SK-N-SH (cell line): ENCODE data around the gene PHF21B. TPM values are rescaled to one million over a fixed set of nuclear protein-coding genes. Genes with fewer than 3 reads are reported as not detected.

Experiments
- CTCF ChIA-PET: fragments of 300-600, 350-600 bp; formaldehyde crosslinking; extraction: SDS; loops from one replicate; lab custom pipeline; 2021; lab: Yijun Ruan, JAX
- POLR2A ChIA-PET: fragments of 350-600 bp; sonication (Branson Sonifier 250); formaldehyde crosslinking; extraction: SDS; loops from one replicate; lab custom pipeline; 2020; ENCODE audit warnings: antibody characterized with exemption, inconsistent platforms; lab: Yijun Ruan, JAX
- DNase-seq: peaks from one replicate; pipeline ENCODE4 v3.0.0; 2012
- H2AFZ ChIP-seq: fragments of 200-600 bp; sonication (generic); 2 replicates; pipeline ENCODE4 v1.8.1; 2016; ENCODE audit warnings: antibody characterized with exemption, mild to moderate bottlenecking, low read depth
- H3F3A ChIP-seq: fragments of 200-600 bp; sonication (generic); replicated peaks from 2 replicates; pipeline ENCODE3; 2016; ENCODE audit warnings: antibody characterized with exemption, mild to moderate bottlenecking; ENCODE audit not compliant: insufficient read depth
- H3K27ac ChIP-seq, 2 experiments: fragments of 200-500 bp in 1 of 2; fragments of 200-600 bp in 1 of 2; sonication (Bioruptor generic) in 1 of 2; sonication (generic), shearing (Covaris generic) in 1 of 2; 2 replicates each; pipeline versions ENCODE4 v1.5.1 to v1.6.1; 2014 to 2016; ENCODE audit warnings: low read depth in 2 of 2, inconsistent platforms in 1 of 2, low read length in 1 of 2, mild to moderate bottlenecking in 1 of 2, mixed read lengths in 1 of 2
- H3K27me3 ChIP-seq: fragments of 200-600 bp; sonication (generic), shearing (Covaris generic); 2 replicates; pipeline ENCODE4 v1.6.1; 2016; ENCODE audit warnings: mixed run types; ENCODE audit not compliant: insufficient read depth
- H3K36me3 ChIP-seq, 2 experiments: fragments of 200-500 bp in 1 of 2; fragments of 200-600 bp in 1 of 2; sonication (Bioruptor generic) in 1 of 2; sonication (generic) in 1 of 2; replicated peaks in 1 of 2; 2 replicates each; pipeline versions ENCODE3 to v1.5.1; 2014 to 2016; ENCODE audit warnings: low read length in 1 of 2, mild to moderate bottlenecking in 1 of 2; ENCODE audit not compliant: insufficient read depth in 2 of 2, control insufficient read depth in 1 of 2
- H3K4me1 ChIP-seq, 2 experiments: fragments of 200-500 bp in 1 of 2; fragments of 200-600 bp in 1 of 2; sonication (Bioruptor generic) in 1 of 2; sonication (generic), shearing (Covaris generic) in 1 of 2; 2 replicates each; pipeline versions ENCODE4 v1.5.1 to v1.6.1; 2014 to 2016; ENCODE audit warnings: low read depth in 1 of 2, low read length in 1 of 2, mixed run types in 1 of 2; ENCODE audit not compliant: insufficient read depth in 2 of 2, control insufficient read depth in 1 of 2
- H3K4me2 ChIP-seq: fragments of 200-600 bp; sonication (generic), shearing (Covaris generic); 2 replicates; pipeline ENCODE4 v1.6.1; 2017; ENCODE audit warnings: mixed run types
- H3K4me3 ChIP-seq, 2 experiments: fragments of 200-500 bp in 1 of 2; fragments of 200-600 bp in 1 of 2; sonication (Bioruptor generic) in 1 of 2; sonication (generic), shearing (Covaris generic) in 1 of 2; 2 replicates each; pipeline versions ENCODE4 v1.5.1 to v1.8.1; 2014 to 2016; ENCODE audit warnings: low read depth in 2 of 2, inconsistent platforms in 1 of 2, low read length in 1 of 2, mild to moderate bottlenecking in 1 of 2, mixed read lengths in 1 of 2, moderate library complexity in 1 of 2
- H3K79me2 ChIP-seq: fragments of 200-600 bp; sonication (generic); 2 replicates; pipeline ENCODE4 v1.8.1; 2017; ENCODE audit warnings: mild to moderate bottlenecking; ENCODE audit not compliant: insufficient read depth
- H3K9ac ChIP-seq: fragments of 200-600 bp; sonication (generic); 2 replicates; pipeline ENCODE4 v1.6.1; 2017; ENCODE audit warnings: mixed run types
- H3K9me2 ChIP-seq: fragments of 200-600 bp; sonication (generic); 2 replicates; pipeline ENCODE4 v1.6.1; 2017; ENCODE audit warnings: mixed run types
- H3K9me3 ChIP-seq: fragments of 200-600 bp; sonication (generic); 2 replicates; pipeline ENCODE4 v1.6.1; 2017; ENCODE audit warnings: mixed run types, mild to moderate bottlenecking, moderate library complexity
- H4K20me1 ChIP-seq: fragments of 200-600 bp; sonication (generic); 2 replicates; pipeline ENCODE4 v1.6.1; 2017; ENCODE audit warnings: mild to moderate bottlenecking, mixed run types; ENCODE audit not compliant: insufficient read depth
- CHD2 ChIP-seq: fragments of 150-350 bp; IDR thresholded peaks from 2 replicates; pipeline ENCODE4 v1.6.1; 2018; ENCODE audit warnings: low read length; ENCODE audit not compliant: partially characterized antibody
- FOSL2 ChIP-seq: IDR thresholded peaks from 2 replicates; pipeline ENCODE4 v1.4.0; 2012; ENCODE audit warnings: low read depth, mild to moderate bottlenecking, moderate library complexity, borderline replicate concordance
- FOXJ3 ChIP-seq: sonication (generic); formaldehyde crosslinking; IDR thresholded peaks from 2 replicates; pipeline ENCODE4 v1.5.1; 2020; ENCODE audit warnings: mild to moderate bottlenecking, missing genetic modification reagents
- JUND ChIP-seq: IDR thresholded peaks from 2 replicates; pipeline ENCODE4 v1.4.0; 2012
- NFIC ChIP-seq: IDR thresholded peaks from 2 replicates; pipeline ENCODE4 v1.4.0; 2012; ENCODE audit warnings: borderline replicate concordance
- NRF1 ChIP-seq: IDR thresholded peaks from 2 replicates; pipeline ENCODE4 v1.6.1; 2012; ENCODE audit warnings: low read depth, mild to moderate bottlenecking, low read length
- POLR2AphosphoS5 ChIP-seq: IDR thresholded peaks from 2 replicates; pipeline ENCODE4 v1.6.1; 2012; ENCODE audit warnings: low read depth, low read length
- RAD21 ChIP-seq: IDR thresholded peaks from 2 replicates; pipeline ENCODE4 v1.6.1; 2012; ENCODE audit warnings: mild to moderate bottlenecking, low read length
- RCOR1 ChIP-seq: fragments of 150-350 bp; IDR thresholded peaks from 2 replicates; pipeline ENCODE4 v1.6.1; 2017; ENCODE audit warnings: antibody characterized with exemption, low read length
- RFX5 ChIP-seq: IDR thresholded peaks from 2 replicates; pipeline ENCODE4 v1.6.1; 2012; ENCODE audit warnings: mild to moderate bottlenecking, improper control_type of control experiment, low read length
- YY1 ChIP-seq: IDR thresholded peaks from 2 replicates; pipeline ENCODE4 v1.4.0; 2012; ENCODE audit warnings: low read depth, mild to moderate bottlenecking
- WGBS: methylation state at CpG from one replicate; pipeline ENCODE4 v1.1.6; 2017; ENCODE audit warnings: low lambda C conversion rate; 5-methylcytosine and 5-hydroxymethylcytosine counted together
- polyA plus RNA-seq, 3 experiments: library from polyadenylated mRNA; depleted of rRNA; stranded (reverse); fragments of >200 nt; gene quantifications; 2 replicates each; pipeline ENCODE4 v1.2.3, GENCODE V29; 2012
- TF ChIP-seq, protein P1 (sequence below): fragments of 150-350 bp; IDR thresholded peaks from 2 replicates; pipeline ENCODE4 v1.6.1; 2017; ENCODE audit warnings: antibody characterized with exemption, low read length, low read depth, borderline replicate concordance
- TF ChIP-seq, protein P2 (sequence below): fragments of 150-350 bp; IDR thresholded peaks from 2 replicates; pipeline ENCODE4 v1.6.1; 2016; ENCODE audit warnings: mild to moderate bottlenecking, low read depth, low read length
- TF ChIP-seq, protein P3 (sequence below): IDR thresholded peaks from 2 replicates; pipeline ENCODE4 v1.6.1; 2012; ENCODE audit warnings: mild to moderate bottlenecking, low read depth, low read length, moderate library complexity
- TF ChIP-seq, protein P4 (sequence below): fragments of 200-600 bp; sonication (generic); IDR thresholded peaks from 2 replicates; pipeline ENCODE4 v1.6.1; 2017; ENCODE audit warnings: antibody characterized with exemption, mild to moderate bottlenecking, moderate library complexity

Gene PHF21B
- polyA plus RNA-seq, 1 of the 3 experiments (the other 2 are of a cell fraction) = 0.76 TPM

DNA sequence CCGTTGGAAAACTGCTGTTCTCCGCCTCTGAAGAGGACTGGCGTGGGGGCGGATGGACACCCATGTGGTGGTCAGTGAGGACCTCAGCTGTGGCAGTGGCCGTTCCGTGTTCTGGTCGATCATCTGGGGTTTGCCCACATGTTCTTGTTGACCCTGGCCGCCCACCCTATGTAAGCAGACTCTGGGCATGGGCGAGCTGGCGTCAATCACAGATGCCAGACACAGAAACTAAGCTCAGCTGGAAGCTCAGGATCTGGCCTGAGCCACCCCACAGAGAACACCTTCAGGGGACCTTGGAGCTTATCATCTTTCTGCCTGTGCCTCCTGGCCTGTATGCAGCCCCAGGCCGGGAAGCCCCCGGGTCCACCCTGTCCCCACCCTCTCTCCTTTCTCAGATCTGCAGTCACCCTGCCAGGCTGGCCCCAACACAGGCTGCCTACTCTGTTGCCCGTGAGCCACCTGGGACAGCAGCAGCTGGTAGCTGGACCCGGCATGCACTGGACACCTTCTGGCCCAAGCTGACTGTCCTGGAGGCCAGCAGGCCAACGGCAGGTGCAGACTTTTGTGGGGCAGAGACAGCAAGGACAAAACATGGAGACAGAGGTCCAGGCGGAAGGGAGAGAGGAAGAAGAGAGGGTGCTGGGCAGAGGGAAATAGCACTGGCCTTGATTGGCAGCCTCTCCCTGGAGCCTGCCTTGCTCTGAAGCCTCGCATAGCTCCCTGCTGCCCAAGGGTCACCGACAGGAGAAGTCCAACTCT is 91.5 kb downstream of the PHF21B start:
- H3K4me1 ChIP-seq = no peaks in the 10 kb centered on the region
- no peak overlapping the region for H3K4me2 ChIP-seq
- H3K4me3 ChIP-seq = no peak overlapping the region
- DNase-seq = no peak
- H3K9me2 ChIP-seq = no peaks in the 10 kb centered on the region
- H3K27me3 ChIP-seq = no peaks in the 10 kb centered on the region
- WGBS = 52% methylated on average over 12 of the region's 18 CpGs
- POLR2A ChIA-PET = interaction anchor here (1.2 kb wide), 1 partner anchor 11 kb away, joined by 4 read pairs; no protein-coding TSS in a partner anchor
- CTCF ChIA-PET = interaction anchor here (1.1 to 1.3 kb wide), 2 partner anchors 9 to 182 kb away, joined by 3 read pairs; no protein-coding TSS in a partner anchor
- H4K20me1 ChIP-seq = no peaks in the 10 kb centered on the region
- no peak overlapping the region for H2AFZ ChIP-seq
- H3F3A ChIP-seq = no peaks in the 10 kb centered on the region
- no peaks in the 10 kb centered on the region for H3K36me3 ChIP-seq
- H3K27ac ChIP-seq = no peak overlapping the region; a peak in 1 of 4 replicates
- H3K79me2 ChIP-seq = no peaks in the 10 kb centered on the region
- TF ChIP-seq, protein P1, sequence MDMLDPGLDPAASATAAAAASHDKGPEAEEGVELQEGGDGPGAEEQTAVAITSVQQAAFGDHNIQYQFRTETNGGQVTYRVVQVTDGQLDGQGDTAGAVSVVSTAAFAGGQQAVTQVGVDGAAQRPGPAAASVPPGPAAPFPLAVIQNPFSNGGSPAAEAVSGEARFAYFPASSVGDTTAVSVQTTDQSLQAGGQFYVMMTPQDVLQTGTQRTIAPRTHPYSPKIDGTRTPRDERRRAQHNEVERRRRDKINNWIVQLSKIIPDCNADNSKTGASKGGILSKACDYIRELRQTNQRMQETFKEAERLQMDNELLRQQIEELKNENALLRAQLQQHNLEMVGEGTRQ = no peak
- TF ChIP-seq RFX5 = no peak
- no peak for TF ChIP-seq YY1
- TF ChIP-seq, protein P2, sequence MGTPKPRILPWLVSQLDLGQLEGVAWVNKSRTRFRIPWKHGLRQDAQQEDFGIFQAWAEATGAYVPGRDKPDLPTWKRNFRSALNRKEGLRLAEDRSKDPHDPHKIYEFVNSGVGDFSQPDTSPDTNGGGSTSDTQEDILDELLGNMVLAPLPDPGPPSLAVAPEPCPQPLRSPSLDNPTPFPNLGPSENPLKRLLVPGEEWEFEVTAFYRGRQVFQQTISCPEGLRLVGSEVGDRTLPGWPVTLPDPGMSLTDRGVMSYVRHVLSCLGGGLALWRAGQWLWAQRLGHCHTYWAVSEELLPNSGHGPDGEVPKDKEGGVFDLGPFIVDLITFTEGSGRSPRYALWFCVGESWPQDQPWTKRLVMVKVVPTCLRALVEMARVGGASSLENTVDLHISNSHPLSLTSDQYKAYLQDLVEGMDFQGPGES = no peak
- no peak for TF ChIP-seq JUND
- TF ChIP-seq FOSL2 = no peak
- no peak for TF ChIP-seq CHD2
- TF ChIP-seq NFIC = no peak
- TF ChIP-seq RCOR1 = no peak
- TF ChIP-seq, protein P3, sequence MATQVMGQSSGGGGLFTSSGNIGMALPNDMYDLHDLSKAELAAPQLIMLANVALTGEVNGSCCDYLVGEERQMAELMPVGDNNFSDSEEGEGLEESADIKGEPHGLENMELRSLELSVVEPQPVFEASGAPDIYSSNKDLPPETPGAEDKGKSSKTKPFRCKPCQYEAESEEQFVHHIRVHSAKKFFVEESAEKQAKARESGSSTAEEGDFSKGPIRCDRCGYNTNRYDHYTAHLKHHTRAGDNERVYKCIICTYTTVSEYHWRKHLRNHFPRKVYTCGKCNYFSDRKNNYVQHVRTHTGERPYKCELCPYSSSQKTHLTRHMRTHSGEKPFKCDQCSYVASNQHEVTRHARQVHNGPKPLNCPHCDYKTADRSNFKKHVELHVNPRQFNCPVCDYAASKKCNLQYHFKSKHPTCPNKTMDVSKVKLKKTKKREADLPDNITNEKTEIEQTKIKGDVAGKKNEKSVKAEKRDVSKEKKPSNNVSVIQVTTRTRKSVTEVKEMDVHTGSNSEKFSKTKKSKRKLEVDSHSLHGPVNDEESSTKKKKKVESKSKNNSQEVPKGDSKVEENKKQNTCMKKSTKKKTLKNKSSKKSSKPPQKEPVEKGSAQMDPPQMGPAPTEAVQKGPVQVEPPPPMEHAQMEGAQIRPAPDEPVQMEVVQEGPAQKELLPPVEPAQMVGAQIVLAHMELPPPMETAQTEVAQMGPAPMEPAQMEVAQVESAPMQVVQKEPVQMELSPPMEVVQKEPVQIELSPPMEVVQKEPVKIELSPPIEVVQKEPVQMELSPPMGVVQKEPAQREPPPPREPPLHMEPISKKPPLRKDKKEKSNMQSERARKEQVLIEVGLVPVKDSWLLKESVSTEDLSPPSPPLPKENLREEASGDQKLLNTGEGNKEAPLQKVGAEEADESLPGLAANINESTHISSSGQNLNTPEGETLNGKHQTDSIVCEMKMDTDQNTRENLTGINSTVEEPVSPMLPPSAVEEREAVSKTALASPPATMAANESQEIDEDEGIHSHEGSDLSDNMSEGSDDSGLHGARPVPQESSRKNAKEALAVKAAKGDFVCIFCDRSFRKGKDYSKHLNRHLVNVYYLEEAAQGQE = no peak
- no peak for TF ChIP-seq FOXJ3
- TF ChIP-seq, protein P4, sequence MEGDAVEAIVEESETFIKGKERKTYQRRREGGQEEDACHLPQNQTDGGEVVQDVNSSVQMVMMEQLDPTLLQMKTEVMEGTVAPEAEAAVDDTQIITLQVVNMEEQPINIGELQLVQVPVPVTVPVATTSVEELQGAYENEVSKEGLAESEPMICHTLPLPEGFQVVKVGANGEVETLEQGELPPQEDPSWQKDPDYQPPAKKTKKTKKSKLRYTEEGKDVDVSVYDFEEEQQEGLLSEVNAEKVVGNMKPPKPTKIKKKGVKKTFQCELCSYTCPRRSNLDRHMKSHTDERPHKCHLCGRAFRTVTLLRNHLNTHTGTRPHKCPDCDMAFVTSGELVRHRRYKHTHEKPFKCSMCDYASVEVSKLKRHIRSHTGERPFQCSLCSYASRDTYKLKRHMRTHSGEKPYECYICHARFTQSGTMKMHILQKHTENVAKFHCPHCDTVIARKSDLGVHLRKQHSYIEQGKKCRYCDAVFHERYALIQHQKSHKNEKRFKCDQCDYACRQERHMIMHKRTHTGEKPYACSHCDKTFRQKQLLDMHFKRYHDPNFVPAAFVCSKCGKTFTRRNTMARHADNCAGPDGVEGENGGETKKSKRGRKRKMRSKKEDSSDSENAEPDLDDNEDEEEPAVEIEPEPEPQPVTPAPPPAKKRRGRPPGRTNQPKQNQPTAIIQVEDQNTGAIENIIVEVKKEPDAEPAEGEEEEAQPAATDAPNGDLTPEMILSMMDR = no peak
- TF ChIP-seq RAD21 = no peak
- no peak for TF ChIP-seq NRF1
- TF ChIP-seq POLR2AphosphoS5 = no peak
- H3K9me3 ChIP-seq = no peaks in the 10 kb centered on the region
- no peak overlapping the region for H3K9ac ChIP-seq
